Naive thymus-derived CD4-positive, alpha-beta T cell (primary cell): ENCODE results near the gene RNF32. TPM values are rescaled to one million over a fixed set of nuclear protein-coding genes. Genes with fewer than 3 reads are reported as not detected.
"Not testable (repeated sequence)": the region's sequence is repeated elsewhere in the genome, so short reads cannot be mapped to it uniquely, and the experiment has no call there.

ENCODE experiments used
- ATAC-seq: fragments of 150-1000 bp; cut with Tn5 transposase; 2 replicates; pipeline ENCODE4 v1.10.0; 2021; ENCODE audit warnings: mild to moderate bottlenecking, moderate library complexity
- CTCF ChIA-PET: fragments of 350-600 bp; sonication (Branson Sonifier 250); formaldehyde crosslinking; loops from one replicate; lab custom pipeline; 2021; ENCODE audit warnings: antibody characterized with exemption; lab: Charles Lee
- POLR2A ChIA-PET: fragments of 350-600 bp; sonication (Branson Sonifier 250); formaldehyde crosslinking; loops from one replicate; lab custom pipeline; 2021; ENCODE audit warnings: antibody characterized with exemption, inconsistent platforms; lab: Charles Lee
- DNase-seq, 9 donors: peaks; one replicate each; pipeline versions ENCODE4 v3.0.0 to v3.0.0-alpha.2; 2020 to 2022; ENCODE audit warnings: mixed read lengths in 1 of 9
- H3K27ac ChIP-seq: one replicate; pipeline ENCODE4 v1.7.0; 2013; ENCODE audit warnings: mild to moderate bottlenecking, low read depth, low read length, moderate library complexity
- H3K27me3 ChIP-seq, 2 donors: one replicate each; pipeline ENCODE4 v1.7.0; 2013; ENCODE audit warnings: low read length in 2 of 2, mild to moderate bottlenecking in 2 of 2, moderate library complexity in 2 of 2; ENCODE audit not compliant: control insufficient read depth in 2 of 2, insufficient read depth in 2 of 2
- H3K36me3 ChIP-seq, 3 experiments: 1 replicate in 2 of 3; 2 replicates in 1 of 3; pipeline ENCODE4 v1.7.0; 2013; ENCODE audit warnings: low read length in 3 of 3, mild to moderate bottlenecking in 3 of 3, moderate library complexity in 1 of 3; ENCODE audit not compliant: insufficient read depth in 3 of 3, control insufficient read depth in 2 of 3
- H3K4me1 ChIP-seq, 2 donors: one replicate each; pipeline ENCODE4 v1.7.0; 2013; ENCODE audit warnings: low read length in 2 of 2, mild to moderate bottlenecking in 2 of 2, moderate library complexity in 1 of 2; ENCODE audit not compliant: control insufficient read depth in 2 of 2, insufficient read depth in 2 of 2
- H3K4me3 ChIP-seq: 2 replicates; pipeline ENCODE4 v1.7.0; 2013; ENCODE audit warnings: mild to moderate bottlenecking, low read length
- H3K9me3 ChIP-seq, 3 experiments: 1 replicate in 2 of 3; 2 replicates in 1 of 3; pipeline ENCODE4 v1.7.0; 2013; ENCODE audit warnings: low read length in 3 of 3; ENCODE audit not compliant: control insufficient read depth in 2 of 3
- H3K27ac Mint-ChIP-seq, 9 donors: one replicate each; pipeline ENCODE4 v1.8.0; 2020 to 2022; ENCODE audit warnings: mixed read lengths in 9 of 9, mild to moderate bottlenecking in 8 of 9, moderate library complexity in 5 of 9, inconsistent platforms in 2 of 9
- H3K27me3 Mint-ChIP-seq, 5 donors: one replicate each; pipeline ENCODE4 v1.8.0; 2021 to 2022; ENCODE audit warnings: mixed read lengths in 5 of 5, mild to moderate bottlenecking in 1 of 5
- H3K36me3 Mint-ChIP-seq, 5 donors: one replicate each; pipeline ENCODE4 v1.8.0; 2020 to 2022; ENCODE audit warnings: mixed read lengths in 5 of 5, mild to moderate bottlenecking in 3 of 5, inconsistent platforms in 1 of 5
- H3K4me1 Mint-ChIP-seq, 7 donors: one replicate each; pipeline ENCODE4 v1.8.0; 2020 to 2022; ENCODE audit warnings: mixed read lengths in 7 of 7, mild to moderate bottlenecking in 3 of 7, inconsistent platforms in 1 of 7
- H3K4me3 Mint-ChIP-seq, 10 donors: one replicate each; pipeline ENCODE4 v1.8.0; 2020 to 2022; ENCODE audit warnings: mild to moderate bottlenecking in 10 of 10, mixed read lengths in 10 of 10, moderate library complexity in 6 of 10, inconsistent platforms in 2 of 10
- H3K9me3 Mint-ChIP-seq, 11 donors: one replicate each; pipeline ENCODE4 v1.8.0; 2020 to 2022; ENCODE audit warnings: mixed read lengths in 11 of 11, mild to moderate bottlenecking in 4 of 11, inconsistent platforms in 1 of 11, moderate library complexity in 1 of 11
- intact Hi-C, 2 donors: fragments of 100-400 bp; cut with micrococcal nuclease; formaldehyde crosslinking; loops; one replicate each; pipeline ENCODE4 v1.15.1; 2023
- polyA plus RNA-seq, 2 donors: library from polyadenylated mRNA; unstranded; fragments of 300-500 nt; fragmentation: Illumina TruSeq; gene quantifications; one replicate each; pipeline ENCODE4 v1.2.3, GENCODE V29; 2021
- total RNA-seq, 6 experiments: library from RNA in 5 of 6; stranded (reverse) in 5 of 6; gene quantifications; 1 replicate in 5 of 6; 2 replicates in 1 of 6; pipeline ENCODE4 v1.2.3 and lab custom pipeline; 2021 to 2026

The RNF32 gene
- total and polyA plus RNA-seq, 7 experiments from 2014 or later = 0.66 to 2.1 (median 0.85) TPM; not detected in 2

GRCh38 chr7:156692849-156693248, 52.3 kb downstream of the RNF32 start:
- H3K9me3 ChIP-seq = peaks cover 0 to 7% (median 0%) of the 10 kb centered on the region in 3 experiments
- H3K4me1 ChIP-seq = no peaks in the 10 kb centered on the region
- no peaks in the 10 kb centered on the region for H3K27me3 ChIP-seq
- ATAC-seq = no peak
- H3K9me3 Mint-ChIP-seq = peaks cover 0 to 40% (median 19%) of the 10 kb centered on the region in 11 donors
- no peak overlapping the region for H3K27ac Mint-ChIP-seq
- ChIA-PET POLR2A (no interaction called here), CTCF (no interaction called here)
- peaks cover 14 to 61% (median 42%) of the 10 kb centered on the region in 5 donors for H3K36me3 Mint-ChIP-seq
- no peak for DNase-seq
- H3K27me3 Mint-ChIP-seq = no peaks in the 10 kb centered on the region
- intact Hi-C loops = no loop called here
- no peak overlapping the region for H3K27ac ChIP-seq
- H3K36me3 ChIP-seq = no peaks in the 10 kb centered on the region
- no peak overlapping the region for H3K4me3 ChIP-seq
- peaks cover 0 to 8% (median 4%) of the 10 kb centered on the region in 7 donors for H3K4me1 Mint-ChIP-seq
- no peak overlapping the region for H3K4me3 Mint-ChIP-seq

GRCh38 chr7:156693627-156694026, 53.1 kb downstream of the RNF32 start:
- H3K4me1 ChIP-seq = no peaks in the 10 kb centered on the region
- H3K27me3 Mint-ChIP-seq = no peaks in the 10 kb centered on the region
- POLR2A ChIA-PET = no interaction called here
- H3K4me3 ChIP-seq = no peak overlapping the region
- no peak overlapping the region for H3K27ac ChIP-seq
- no peak overlapping the region for H3K4me3 Mint-ChIP-seq
- no peak overlapping the region for H3K27ac Mint-ChIP-seq
- H3K27me3 ChIP-seq = no peaks in the 10 kb centered on the region
- ATAC-seq = no peak
- H3K36me3 ChIP-seq = no peaks in the 10 kb centered on the region
- no peak for DNase-seq
- peaks cover 0 to 8% (median 4%) of the 10 kb centered on the region in 7 donors for H3K4me1 Mint-ChIP-seq
- CTCF ChIA-PET = no interaction called here
- H3K9me3 ChIP-seq = peaks cover 0 to 9% (median 0%) of the 10 kb centered on the region in 3 experiments
- H3K36me3 Mint-ChIP-seq = peaks cover 14 to 65% (median 48%) of the 10 kb centered on the region in 5 donors
- peaks cover 0 to 46% (median 19%) of the 10 kb centered on the region in 11 donors for H3K9me3 Mint-ChIP-seq
- intact Hi-C loops = no loop called here

- ATAC-seq, H3K4me3 Mint-ChIP-seq, H3K4me1 Mint-ChIP-seq, POLR2A ChIA-PET, H3K4me1 ChIP-seq, H3K27me3 Mint-ChIP-seq, DNase-seq, H3K27me3 ChIP-seq, H3K27ac ChIP-seq, CTCF ChIA-PET, intact Hi-C loops, H3K27ac Mint-ChIP-seq, H3K9me3 ChIP-seq, H3K4me3 ChIP-seq, H3K36me3 ChIP-seq: not testable (repeated sequence)
- Mint-ChIP-seq H3K36me3 (peaks cover 26 to 80% (median 73%) of the 10 kb centered on the region in 5 donors), H3K9me3 (peaks cover 0 to 67% (median 26%) of the 10 kb centered on the region in 11 donors)
Measured at GRCh38 chr7:156697283-156697682, 56.7 kb downstream of the RNF32 start.

- POLR2A ChIA-PET, H3K4me3 Mint-ChIP-seq, H3K4me1 ChIP-seq, H3K4me3 ChIP-seq, H3K27ac Mint-ChIP-seq, CTCF ChIA-PET, H3K27ac ChIP-seq, H3K27me3 ChIP-seq, H3K27me3 Mint-ChIP-seq, ATAC-seq, DNase-seq, H3K4me1 Mint-ChIP-seq, H3K36me3 ChIP-seq, intact Hi-C loops: not testable (repeated sequence)
- Mint-ChIP-seq H3K9me3 (peaks cover 0 to 70% (median 32%) of the 10 kb centered on the region in 11 donors), H3K36me3 (peaks cover 25 to 77% (median 71%) of the 10 kb centered on the region in 5 donors)
- peaks cover 0 to 18% (median 0%) of the 10 kb centered on the region in 3 experiments for H3K9me3 ChIP-seq
Measured at GRCh38 chr7:156698512-156698911, 57.9 kb downstream of the RNF32 start.

GRCh38 chr7:156701787-156702186, 61.2 kb downstream of the RNF32 start:
- H3K4me3 ChIP-seq, H3K27ac ChIP-seq, POLR2A ChIA-PET, H3K27me3 Mint-ChIP-seq, H3K27me3 ChIP-seq, H3K4me1 ChIP-seq, DNase-seq, H3K4me3 Mint-ChIP-seq, CTCF ChIA-PET, H3K36me3 ChIP-seq, ATAC-seq, intact Hi-C loops: not testable (repeated sequence)
- H3K9me3 ChIP-seq = peaks cover 0 to 18% (median 0%) of the 10 kb centered on the region in 3 experiments
- Mint-ChIP-seq H3K9me3 (peaks cover 0 to 67% (median 25%) of the 10 kb centered on the region in 11 donors), H3K4me1 (peaks cover 0 to 14% (median 7%) of the 10 kb centered on the region in 7 donors), H3K27ac (peak overlapping the region in 2 of 9 donors; percentile 25 to 75), H3K36me3 (peaks cover 28 to 81% (median 77%) of the 10 kb centered on the region in 5 donors)

- Histone ChIP-seq H3K9me3 (peaks cover 0 to 15% (median 0%) of the 10 kb centered on the region in 3 experiments), H3K27ac (no peak overlapping the region), H3K36me3 (peaks cover 0 to 9% (median 0%) of the 10 kb centered on the region in 3 experiments), H3K4me1 (peaks cover 0 to 5% of the 10 kb centered on the region in 2 donors), H3K27me3 (no peaks in the 10 kb centered on the region), H3K4me3 (no peak overlapping the region)
- POLR2A ChIA-PET = no interaction called here
- no peak for ATAC-seq
- CTCF ChIA-PET = no interaction called here
- Mint-ChIP-seq H3K9me3 (peaks cover 0 to 67% (median 21%) of the 10 kb centered on the region in 11 donors), H3K27ac (no peak overlapping the region), H3K27me3 (no peaks in the 10 kb centered on the region), H3K4me3 (no peak overlapping the region), H3K4me1 (peaks cover 0 to 18% (median 7%) of the 10 kb centered on the region in 7 donors), H3K36me3 (peaks cover 25 to 81% (median 78%) of the 10 kb centered on the region in 5 donors)
- DNase-seq = no peak
- intact Hi-C loops = no loop called here
Measured at GRCh38 chr7:156702399-156702798, 61.8 kb downstream of the RNF32 start.

GRCh38 chr7:156703209-156703608, 62.6 kb downstream of the RNF32 start:
- Mint-ChIP-seq H3K27ac (no peak overlapping the region), H3K36me3 (peaks cover 25 to 81% (median 79%) of the 10 kb centered on the region in 5 donors), H3K4me3 (no peak overlapping the region), H3K4me1 (peaks cover 0 to 18% (median 11%) of the 10 kb centered on the region in 7 donors), H3K9me3 (peaks cover 0 to 67% (median 20%) of the 10 kb centered on the region in 11 donors), H3K27me3 (no peaks in the 10 kb centered on the region)
- no peak overlapping the region for H3K4me3 ChIP-seq
- intact Hi-C loops = no loop called here
- POLR2A ChIA-PET = no interaction called here
- CTCF ChIA-PET = no interaction called here
- peaks cover 0 to 9% (median 0%) of the 10 kb centered on the region in 3 experiments for H3K36me3 ChIP-seq
- H3K9me3 ChIP-seq = peaks cover 0 to 11% (median 0%) of the 10 kb centered on the region in 3 experiments
- no peak for DNase-seq
- peaks cover 0 to 5% of the 10 kb centered on the region in 2 donors for H3K4me1 ChIP-seq
- no peaks in the 10 kb centered on the region for H3K27me3 ChIP-seq
- no peak overlapping the region for H3K27ac ChIP-seq
- ATAC-seq = no peak
